Pancreas (tissue), 10 donors: ENCODE results near the gene FAM89A. TPM values are rescaled to one million over a fixed set of nuclear protein-coding genes. Genes with fewer than 3 reads are reported as not detected.
A peak's percentile ranks its signal among the peaks of the same experiment; 100 is the strongest.

ENCODE experiments used
- ATAC-seq, 4 donors: fragments of 200-7000 bp; cut with Tn5 transposase; one replicate each; pipeline versions ENCODE4 v1.8.0 to v1.9.1; 2020; ENCODE audit warnings: mild to moderate bottlenecking in 4 of 4, moderate library complexity in 4 of 4
- DNase-seq, 6 donors: peaks; one replicate each; pipeline ENCODE4 v3.0.0-alpha.2; 2020
- FAIRE-seq: peaks from 2 replicates; lab custom pipeline; 2012; peaks lifted over from hg19 to GRCh38; lab: Jason Lieb, UNC
- H3K27ac ChIP-seq, 4 donors: fragments of 200-600 bp; sonication (generic); 1 replicate in 3 of 4; 2 replicates in 1 of 4; pipeline versions ENCODE4 v1.5.0 to v1.8.0; 2020
- H3K27me3 ChIP-seq, 4 donors: fragments of 200-600 bp; one replicate each; pipeline ENCODE4 v1.8.0; 2021
- H3K36me3 ChIP-seq, 3 donors: fragments of 200-600 bp; sonication (generic) in 1 of 3; one replicate each; pipeline versions ENCODE4 v1.5.0 to v1.8.0; 2020 to 2021
- H3K4me1 ChIP-seq, 3 donors: fragments of 200-600 bp; one replicate each; pipeline ENCODE4 v1.8.0; 2021
- H3K4me3 ChIP-seq, 4 donors: fragments of 200-600 bp; sonication (generic) in 2 of 4; one replicate each; pipeline versions ENCODE4 v1.5.0 to v1.8.0; 2020 to 2021
- H3K9me3 ChIP-seq, 4 donors: fragments of 200-600 bp; one replicate each; pipeline ENCODE4 v1.8.0; 2021
- CTCF ChIP-seq, 4 donors: fragments of 200-600 bp; sonication (generic) in 3 of 4; IDR thresholded peaks; one replicate each; pipeline versions ENCODE4 v1.5.0 to v1.8.0; 2021; ENCODE audit warnings: antibody characterized with exemption in 4 of 4
- WGBS, 2 donors: extraction: QIAGEN DNeasy Blood & Tissue Kit; methylation state at CpG; one replicate each; pipeline ENCODE4 v1.1.7; 2013; 5-methylcytosine and 5-hydroxymethylcytosine counted together
- intact Hi-C, 3 donors: fragments of 100-400 bp; cut with DNase I; formaldehyde crosslinking; loops; one replicate each; pipeline versions ENCODE4 v1.11.1 to v1.14.2; 2022
- polyA plus RNA-seq, 2 donors: library from polyadenylated mRNA; stranded (reverse); fragments of 200-250 nt; gene quantifications; one replicate each; pipeline ENCODE4 v1.2.3, GENCODE V29; 2013
- total RNA-seq, 6 donors: library from RNA; stranded (reverse); fragmentation: NEBNext Ultra II Directional in 4 of 6; extraction: Animal tissue kit (Norgen Biotek cat#: 25700) in 4 of 6; gene quantifications; one replicate each; pipeline versions ENCODE4 v1.2.1 to v1.2.4, GENCODE V29; 2021 to 2023
- donor health status: healthy with polysubstance abuse.
- donor health status: DM: no; HTN: no; CAD: no; lungs with moderate emphysema.
- donor health status: DM: no; HTN: no; CAD: no.
- donor health status: control.
- donor health status: control.
- donor health status: Bipolar disorder and iron deficiency.
- donor health status: DM: yes; HTN: yes; CAD: no.
- donor health status: DM: no; HTN: no; CAD: no.
- donor health status: DM: no; HTN: no; CAD: no.
- donor health status: DM: yes; HTN: yes; CAD: no.

FAM89A gene
- total and polyA plus RNA-seq, 8 donors = 3.5 to 10.2 (median 7.4) TPM

GRCh38 chr1:231064418-231064817, 24.4 kb upstream of the FAM89A start:
- Histone ChIP-seq H3K4me3 (no peak overlapping the region), H3K9me3 (no peaks in the 10 kb centered on the region), H3K27me3 (no peaks in the 10 kb centered on the region), H3K27ac (no peak overlapping the region), H3K4me1 (peaks cover 0 to 9% (median 6%) of the 10 kb centered on the region in 3 donors), H3K36me3 (no peaks in the 10 kb centered on the region)
- ATAC-seq = no peak
- intact Hi-C loops = no loop called here
- no peak for DNase-seq
- 87 to 90% methylated on average over 3 of the region's 3 CpGs for WGBS, 2 donors
- no peak for FAIRE-seq
- no peak for TF ChIP-seq CTCF (IDR thresholded peaks at IDR 0.05)

DNA sequence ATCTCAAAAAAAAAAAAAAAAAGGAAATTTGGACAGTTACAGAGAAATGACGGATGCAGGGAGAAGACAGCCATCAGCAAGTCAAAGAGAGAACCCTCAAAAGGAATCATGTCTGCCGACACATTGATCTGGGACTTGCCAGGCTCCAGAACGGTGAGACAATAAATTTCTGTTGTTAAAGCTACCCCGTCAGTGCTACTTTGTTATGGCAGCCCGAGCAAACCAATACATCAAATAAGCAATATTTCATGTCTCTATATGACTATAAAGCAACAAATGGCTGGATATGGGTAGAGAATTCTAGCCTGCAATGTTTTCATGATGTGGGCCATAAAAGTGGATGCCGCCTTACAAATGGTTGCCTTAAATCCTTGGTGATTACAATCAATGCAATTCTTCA, 23.3 kb upstream of the FAM89A start:
- FAIRE-seq (no peak), DNase-seq (no peak)
- H3K4me3 ChIP-seq = no peak overlapping the region

GRCh38 chr1:231062500-231063270, 22.6 kb upstream of the FAM89A start:
- intact Hi-C loops = no loop called here
- DNase-seq = no peak
- WGBS, 2 donors = 87 to 93% methylated on average over 11 of the region's 11 CpGs
- Histone ChIP-seq H3K9me3 (no peaks in the 10 kb centered on the region), H3K36me3 (no peaks in the 10 kb centered on the region), H3K27me3 (no peaks in the 10 kb centered on the region), H3K27ac (no peak overlapping the region), H3K4me1 (peaks cover 0 to 14% (median 6%) of the 10 kb centered on the region in 3 donors), H3K4me3 (no peak overlapping the region)
- no peak for ATAC-seq
- no peak for TF ChIP-seq CTCF (IDR thresholded peaks at IDR 0.05)
- no peak for FAIRE-seq

More for the DNA sequence above, 23.3 kb upstream of the FAM89A start:
- no peaks in the 10 kb centered on the region for H3K36me3 ChIP-seq
- no peaks in the 10 kb centered on the region for H3K27me3 ChIP-seq
- TF ChIP-seq CTCF (IDR thresholded peaks at IDR 0.05) = no peak
- intact Hi-C loops = no loop called here
- H3K9me3 ChIP-seq = no peaks in the 10 kb centered on the region
- peaks cover 0 to 14% (median 6%) of the 10 kb centered on the region in 3 donors for H3K4me1 ChIP-seq
- ATAC-seq = no peak
- no peak overlapping the region for H3K27ac ChIP-seq
- 80 to 93% methylated on average over 6 of the region's 6 CpGs for WGBS, 2 donors

DNA sequence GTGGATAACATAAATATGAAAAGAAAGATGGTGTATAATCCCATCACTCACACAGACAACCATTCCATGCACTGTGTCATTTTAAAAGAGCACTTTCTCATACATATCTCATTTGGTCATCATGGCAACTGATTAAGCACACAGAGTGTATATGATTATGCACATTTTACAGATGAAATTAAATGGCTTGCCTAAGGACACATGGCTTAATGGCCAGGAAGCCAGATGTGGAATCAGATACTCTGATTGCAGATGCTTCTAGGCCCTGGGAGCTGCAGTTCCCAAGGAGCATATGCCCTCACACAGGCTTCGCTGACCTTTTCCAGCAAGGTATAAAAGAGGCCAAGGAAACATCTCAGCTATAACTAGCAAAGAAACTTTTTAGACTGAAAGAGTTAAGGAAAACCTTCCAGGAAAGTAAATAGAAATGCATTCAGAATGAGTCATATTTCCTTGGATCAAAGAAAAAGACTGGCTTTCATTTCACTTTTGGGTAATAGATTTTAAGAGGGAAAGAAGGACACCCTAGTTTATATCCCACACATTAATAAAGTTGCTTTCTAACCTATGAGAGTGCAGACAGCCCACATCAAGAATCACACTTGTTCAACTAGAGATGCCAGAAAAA, 19.6 kb upstream of the FAM89A start:
- intact Hi-C loops = no loop called here
- no peaks in the 10 kb centered on the region for H3K9me3 ChIP-seq
- ATAC-seq (peak; percentile 42 to 62 (median 50)), DNase-seq (no peak), FAIRE-seq (no peak)
- TF ChIP-seq CTCF (IDR thresholded peaks at IDR 0.05) = no peak
- peak overlapping the region in 1 of 4 donors; percentile 4 for H3K27ac ChIP-seq
- H3K4me3 ChIP-seq = no peak overlapping the region
- H3K27me3 ChIP-seq = no peaks in the 10 kb centered on the region
- WGBS, 2 donors = 97% methylated on average over 1 of the region's 1 CpG
- H3K4me1 ChIP-seq = peaks cover 0 to 14% (median 6%) of the 10 kb centered on the region in 3 donors
- no peaks in the 10 kb centered on the region for H3K36me3 ChIP-seq
